Neural progenitor cell (in vitro differentiated cells): ENCODE results near the gene PAFAH2. TPM values are rescaled to one million over a fixed set of nuclear protein-coding genes. Genes with fewer than 3 reads are reported as not detected.

ENCODE experiments used
- DNase-seq: peaks from one replicate; pipeline ENCODE4 v3.0.0-alpha.2; 2016; ENCODE audit warnings: low spot score
- H2AFZ ChIP-seq: fragments of 200-600 bp; sonication (generic); replicated peaks from 2 replicates; pipeline ENCODE4 v1.6.1; 2016; ENCODE audit warnings: antibody characterized with exemption
- H3F3A ChIP-seq: fragments of 200-600 bp; sonication (generic); 2 replicates; pipeline ENCODE4 v1.6.1; 2016; ENCODE audit warnings: antibody characterized with exemption, low read depth
- H3K27ac ChIP-seq: fragments of 200-600 bp; sonication (generic); 2 replicates; pipeline ENCODE4 v1.5.1; 2016; ENCODE audit warnings: mild to moderate bottlenecking
- H3K27me3 ChIP-seq: fragments of 200-600 bp; sonication (generic); 2 replicates; pipeline ENCODE4 v1.6.1; 2016; ENCODE audit warnings: mild to moderate bottlenecking, moderate library complexity
- H3K36me3 ChIP-seq: fragments of 200-600 bp; sonication (generic); 2 replicates; pipeline ENCODE4 v1.5.1; 2016
- H3K4me1 ChIP-seq: fragments of 200-600 bp; sonication (generic); 2 replicates; pipeline ENCODE4 v1.6.1; 2016; ENCODE audit warnings: mixed run types
- H3K4me2 ChIP-seq: fragments of 200-600 bp; sonication (generic); 2 replicates; pipeline ENCODE4 v1.6.1; 2016
- H3K4me3 ChIP-seq: fragments of 200-600 bp; sonication (generic); 2 replicates; pipeline ENCODE4 v1.5.1; 2016
- H3K79me2 ChIP-seq: fragments of 200-600 bp; sonication (generic); 2 replicates; pipeline ENCODE4 v1.6.1; 2016; ENCODE audit warnings: low read depth
- H3K9ac ChIP-seq: fragments of 200-600 bp; sonication (generic); 2 replicates; pipeline ENCODE4 v1.6.1; 2016
- H3K9me3 ChIP-seq: fragments of 200-600 bp; sonication (generic); 2 replicates; pipeline ENCODE4 v1.5.1; 2016; ENCODE audit warnings: low read depth
- H4K20me1 ChIP-seq: fragments of 200-600 bp; sonication (generic); 2 replicates; pipeline ENCODE4 v1.6.1; 2016; ENCODE audit warnings: low read depth
- H3K27ac Mint-ChIP-seq: 3 replicates; pipeline ENCODE4 v1.8.0; 2021; ENCODE audit warnings: mixed read lengths
- H3K27me3 Mint-ChIP-seq: 2 replicates; pipeline ENCODE4 v1.8.0; 2022; ENCODE audit warnings: low read depth, mild to moderate bottlenecking, inconsistent platforms, moderate library complexity, mixed read lengths; ENCODE audit not compliant: insufficient read depth
- H3K36me3 Mint-ChIP-seq: 3 replicates; pipeline ENCODE4 v1.8.0; 2021; ENCODE audit warnings: mixed read lengths
- H3K4me1 Mint-ChIP-seq: 3 replicates; pipeline ENCODE4 v1.8.0; 2021; ENCODE audit warnings: mixed read lengths
- H3K4me3 Mint-ChIP-seq: 3 replicates; pipeline ENCODE4 v1.8.0; 2021; ENCODE audit warnings: mild to moderate bottlenecking, moderate library complexity, mixed read lengths
- H3K9me3 Mint-ChIP-seq: 3 replicates; pipeline ENCODE4 v1.8.0; 2020; ENCODE audit warnings: mixed read lengths
- CTCF ChIP-seq: fragments of 200-600 bp; sonication (generic); IDR thresholded peaks from 2 replicates; pipeline ENCODE4 v1.5.1; 2017; ENCODE audit warnings: antibody characterized with exemption, mild to moderate bottlenecking
- EZH2 ChIP-seq: fragments of 200-600 bp; sonication (generic); IDR thresholded peaks from 2 replicates; pipeline ENCODE4 v1.6.1; 2017; ENCODE audit warnings: antibody characterized with exemption, mild to moderate bottlenecking, moderate library complexity
- EZH2phosphoT487 ChIP-seq: fragments of 200-600 bp; sonication (generic); IDR thresholded peaks from 2 replicates; pipeline ENCODE4 v1.6.1; 2017; ENCODE audit warnings: antibody characterized with exemption
- total RNA-seq: library from RNA; depleted of rRNA; stranded (reverse); fragments of >200 nt; gene quantifications from 2 replicates; pipeline ENCODE4 v1.2.3, GENCODE V29; 2015; ENCODE audit warnings: low replicate concordance

Gene PAFAH2
- total RNA-seq, 1 donor from 2014 or later = 18.2 TPM

GRCh38 chr1:25999041-25999800, 1.4 kb upstream of the PAFAH2 start:
- Histone ChIP-seq H3K79me2 (peaks cover 24% of the 10 kb centered on the region), H3K36me3 (no peaks in the 10 kb centered on the region), H3K27me3 (no peaks in the 10 kb centered on the region), H3K4me1 (peaks cover 22% of the 10 kb centered on the region), H2AFZ (peak overlapping the region; percentile 90), H3F3A (peaks cover 11% of the 10 kb centered on the region), H3K27ac (no peak overlapping the region), H3K4me2 (peak overlapping the region; percentile 5), H3K9ac (no peak overlapping the region), H4K20me1 (peaks cover 3% of the 10 kb centered on the region), H3K9me3 (no peaks in the 10 kb centered on the region), H3K4me3 (no peak overlapping the region)
- Mint-ChIP-seq H3K4me3 (peak overlapping the region; percentile 88), H3K36me3 (no peaks in the 10 kb centered on the region), H3K27me3 (peaks cover 18% of the 10 kb centered on the region), H3K9me3 (no peaks in the 10 kb centered on the region), H3K4me1 (peaks cover 38% of the 10 kb centered on the region), H3K27ac (peak overlapping the region; percentile 38)
- peak; percentile 61 for DNase-seq
- no peak for TF ChIP-seq EZH2
- TF ChIP-seq EZH2phosphoT487 = no peak
- no peak for TF ChIP-seq CTCF

GRCh38 chr1:25996966-25997827, 666 bp downstream of the PAFAH2 start:
- TF ChIP-seq CTCF (no peak), EZH2phosphoT487 (no peak), EZH2 (no peak)
- Mint-ChIP-seq H3K36me3 (peaks cover 4% of the 10 kb centered on the region), H3K27ac (peak overlapping the region; percentile 91), H3K27me3 (peaks cover 14% of the 10 kb centered on the region), H3K4me1 (peaks cover 54% of the 10 kb centered on the region), H3K9me3 (no peaks in the 10 kb centered on the region), H3K4me3 (peak overlapping the region; percentile 88)
- DNase-seq = no peak
- peaks cover 24% of the 10 kb centered on the region for H3K79me2 ChIP-seq
- no peaks in the 10 kb centered on the region for H3K27me3 ChIP-seq
- no peaks in the 10 kb centered on the region for H3K9me3 ChIP-seq
- no peak overlapping the region for H3K27ac ChIP-seq
- peaks cover 11% of the 10 kb centered on the region for H3F3A ChIP-seq
- peaks cover 12% of the 10 kb centered on the region for H4K20me1 ChIP-seq
- H3K4me1 ChIP-seq = peaks cover 22% of the 10 kb centered on the region
- H2AFZ ChIP-seq = peak overlapping the region; percentile 59
- H3K4me2 ChIP-seq = peak overlapping the region; percentile 85
- H3K9ac ChIP-seq = peak overlapping the region; percentile 56
- H3K36me3 ChIP-seq = no peaks in the 10 kb centered on the region
- H3K4me3 ChIP-seq = peak overlapping the region; percentile 82

GRCh38 chr1:25994402-25995150, 3.3 kb downstream of the PAFAH2 start:
- no peaks in the 10 kb centered on the region for H3K27me3 ChIP-seq
- H3K27ac ChIP-seq = no peak overlapping the region
- TF ChIP-seq CTCF (no peak), EZH2 (no peak), EZH2phosphoT487 (no peak)
- Mint-ChIP-seq H3K4me1 (peaks cover 73% of the 10 kb centered on the region), H3K9me3 (no peaks in the 10 kb centered on the region), H3K27me3 (peaks cover 8% of the 10 kb centered on the region), H3K4me3 (peak overlapping the region; percentile 22), H3K27ac (peak overlapping the region; percentile 61), H3K36me3 (peaks cover 6% of the 10 kb centered on the region)
- DNase-seq = no peak
- H2AFZ ChIP-seq = no peak overlapping the region
- no peaks in the 10 kb centered on the region for H3K36me3 ChIP-seq
- H3K4me3 ChIP-seq = no peak overlapping the region
- peaks cover 9% of the 10 kb centered on the region for H3F3A ChIP-seq
- H4K20me1 ChIP-seq = peaks cover 15% of the 10 kb centered on the region
- H3K4me2 ChIP-seq = no peak overlapping the region
- H3K9ac ChIP-seq = no peak overlapping the region
- no peaks in the 10 kb centered on the region for H3K9me3 ChIP-seq
- peaks cover 21% of the 10 kb centered on the region for H3K4me1 ChIP-seq
- peaks cover 24% of the 10 kb centered on the region for H3K79me2 ChIP-seq
